Measurements from ENCODE around the gene PLCD1.
"Not testable (repeated sequence)": the region's sequence is repeated elsewhere in the genome, so short reads cannot be mapped to it uniquely, and the experiment has no call there.

DNA sequence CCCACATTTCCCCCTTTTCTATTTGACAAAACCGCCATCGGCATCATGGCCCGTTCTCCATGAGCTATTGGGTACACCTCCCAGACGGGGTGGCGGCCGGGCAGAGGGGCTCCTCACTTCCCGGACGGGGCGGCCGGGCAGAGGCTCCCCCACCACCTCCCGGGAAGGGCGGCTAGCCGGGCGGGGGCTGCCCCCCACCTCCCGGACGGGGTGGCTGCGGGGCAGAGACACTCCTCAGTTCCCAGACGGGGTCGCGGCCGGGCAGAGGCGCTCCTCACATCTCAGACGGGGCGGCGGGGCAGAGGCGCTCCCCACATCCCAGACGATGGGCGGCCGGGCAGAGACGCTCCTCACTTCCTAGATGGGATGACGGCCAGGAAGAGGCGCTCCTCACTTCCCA is 35.0 kb upstream of the PLCD1 start:
- TF ChIP-seq, protein P1, sequence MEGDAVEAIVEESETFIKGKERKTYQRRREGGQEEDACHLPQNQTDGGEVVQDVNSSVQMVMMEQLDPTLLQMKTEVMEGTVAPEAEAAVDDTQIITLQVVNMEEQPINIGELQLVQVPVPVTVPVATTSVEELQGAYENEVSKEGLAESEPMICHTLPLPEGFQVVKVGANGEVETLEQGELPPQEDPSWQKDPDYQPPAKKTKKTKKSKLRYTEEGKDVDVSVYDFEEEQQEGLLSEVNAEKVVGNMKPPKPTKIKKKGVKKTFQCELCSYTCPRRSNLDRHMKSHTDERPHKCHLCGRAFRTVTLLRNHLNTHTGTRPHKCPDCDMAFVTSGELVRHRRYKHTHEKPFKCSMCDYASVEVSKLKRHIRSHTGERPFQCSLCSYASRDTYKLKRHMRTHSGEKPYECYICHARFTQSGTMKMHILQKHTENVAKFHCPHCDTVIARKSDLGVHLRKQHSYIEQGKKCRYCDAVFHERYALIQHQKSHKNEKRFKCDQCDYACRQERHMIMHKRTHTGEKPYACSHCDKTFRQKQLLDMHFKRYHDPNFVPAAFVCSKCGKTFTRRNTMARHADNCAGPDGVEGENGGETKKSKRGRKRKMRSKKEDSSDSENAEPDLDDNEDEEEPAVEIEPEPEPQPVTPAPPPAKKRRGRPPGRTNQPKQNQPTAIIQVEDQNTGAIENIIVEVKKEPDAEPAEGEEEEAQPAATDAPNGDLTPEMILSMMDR (conservative IDR thresholded peaks at IDR 0.05; ENCODE audit: low read depth in 2 of 2), result not testable (repeated sequence)
- TF ChIP-seq, protein P2, sequence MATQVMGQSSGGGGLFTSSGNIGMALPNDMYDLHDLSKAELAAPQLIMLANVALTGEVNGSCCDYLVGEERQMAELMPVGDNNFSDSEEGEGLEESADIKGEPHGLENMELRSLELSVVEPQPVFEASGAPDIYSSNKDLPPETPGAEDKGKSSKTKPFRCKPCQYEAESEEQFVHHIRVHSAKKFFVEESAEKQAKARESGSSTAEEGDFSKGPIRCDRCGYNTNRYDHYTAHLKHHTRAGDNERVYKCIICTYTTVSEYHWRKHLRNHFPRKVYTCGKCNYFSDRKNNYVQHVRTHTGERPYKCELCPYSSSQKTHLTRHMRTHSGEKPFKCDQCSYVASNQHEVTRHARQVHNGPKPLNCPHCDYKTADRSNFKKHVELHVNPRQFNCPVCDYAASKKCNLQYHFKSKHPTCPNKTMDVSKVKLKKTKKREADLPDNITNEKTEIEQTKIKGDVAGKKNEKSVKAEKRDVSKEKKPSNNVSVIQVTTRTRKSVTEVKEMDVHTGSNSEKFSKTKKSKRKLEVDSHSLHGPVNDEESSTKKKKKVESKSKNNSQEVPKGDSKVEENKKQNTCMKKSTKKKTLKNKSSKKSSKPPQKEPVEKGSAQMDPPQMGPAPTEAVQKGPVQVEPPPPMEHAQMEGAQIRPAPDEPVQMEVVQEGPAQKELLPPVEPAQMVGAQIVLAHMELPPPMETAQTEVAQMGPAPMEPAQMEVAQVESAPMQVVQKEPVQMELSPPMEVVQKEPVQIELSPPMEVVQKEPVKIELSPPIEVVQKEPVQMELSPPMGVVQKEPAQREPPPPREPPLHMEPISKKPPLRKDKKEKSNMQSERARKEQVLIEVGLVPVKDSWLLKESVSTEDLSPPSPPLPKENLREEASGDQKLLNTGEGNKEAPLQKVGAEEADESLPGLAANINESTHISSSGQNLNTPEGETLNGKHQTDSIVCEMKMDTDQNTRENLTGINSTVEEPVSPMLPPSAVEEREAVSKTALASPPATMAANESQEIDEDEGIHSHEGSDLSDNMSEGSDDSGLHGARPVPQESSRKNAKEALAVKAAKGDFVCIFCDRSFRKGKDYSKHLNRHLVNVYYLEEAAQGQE (IDR thresholded peaks at IDR 0.05; ENCODE audit: unreplicated experiment), result not testable (repeated sequence)
- not testable (repeated sequence) for TF ChIP-seq EZH2 (IDR thresholded peaks at IDR 0.05; ENCODE audit: low read depth, unreplicated experiment); POLR2AphosphoS5 (IDR thresholded peaks at IDR 0.05; ENCODE audit: low read depth); EZH2phosphoT487 (IDR thresholded peaks at IDR 0.05; ENCODE audit: unreplicated experiment); JUNB (IDR thresholded peaks at IDR 0.05; ENCODE audit: unreplicated experiment)
